Stimulated activated CD8-positive, alpha-beta memory T cell treated with anti-CD3 and anti-CD28 coated beads, Interleukin-7, amount 100 ng/mL, for 24 hours (primary cell): Measurements from ENCODE around the gene EDN3.
"Not testable (repeated sequence)": the region's sequence is repeated elsewhere in the genome, so short reads cannot be mapped to it uniquely, and the experiment has no call there.

ENCODE experiments used
- DNase-seq: peaks from one replicate; pipeline ENCODE4 v3.0.0-alpha.2; 2020; ENCODE audit warnings: low read depth

The EDN3 gene

GRCh38 chr20:59336540-59336939, 36.1 kb downstream of the EDN3 start:
- no peak for DNase-seq

- DNase-seq: not testable (repeated sequence)
Measured at GRCh38 chr20:59338444-59338843, 38.0 kb downstream of the EDN3 start.

GRCh38 chr20:59340201-59340885, 39.9 kb downstream of the EDN3 start:
- DNase-seq: no peak

GRCh38 chr20:59341285-59342022, 41.0 kb downstream of the EDN3 start:
- DNase-seq: not testable (repeated sequence)

- DNase-seq: no peak
Measured at GRCh38 chr20:59342023-59342957, 41.9 kb downstream of the EDN3 start.

- DNase-seq: no peak
Measured at GRCh38 chr20:59346061-59346460, 45.6 kb downstream of the EDN3 start.

GRCh38 chr20:59349277-59349676, 48.9 kb downstream of the EDN3 start:
- no peak for DNase-seq

- DNase-seq: no peak
Measured at GRCh38 chr20:59350330-59351156, 50.1 kb downstream of the EDN3 start.

GRCh38 chr20:59351157-59352040, 51.0 kb downstream of the EDN3 start:
- DNase-seq: no peak

- no peak for DNase-seq
Measured at GRCh38 chr20:59352541-59352940, 52.1 kb downstream of the EDN3 start.

- DNase-seq: no peak
Measured at GRCh38 chr20:59352990-59353389, 52.6 kb downstream of the EDN3 start.

- no peak for DNase-seq
Measured at GRCh38 chr20:59354460-59354859, 54.0 kb downstream of the EDN3 start.

GRCh38 chr20:59355242-59355641, 54.8 kb downstream of the EDN3 start:
- DNase-seq: no peak

- DNase-seq: no peak
Measured at GRCh38 chr20:59356662-59357165, 56.3 kb downstream of the EDN3 start.

GRCh38 chr20:59358793-59359192, 58.4 kb downstream of the EDN3 start:
- DNase-seq: not testable (repeated sequence)

- DNase-seq: no peak
Measured at GRCh38 chr20:59359906-59360725, 59.7 kb downstream of the EDN3 start.

- DNase-seq: no peak
Measured at GRCh38 chr20:59360934-59361333, 60.5 kb downstream of the EDN3 start.

- no peak for DNase-seq
Measured at GRCh38 chr20:59361411-59361810, 61.0 kb downstream of the EDN3 start.

- DNase-seq: no peak
Measured at GRCh38 chr20:59363101-59363500, 62.7 kb downstream of the EDN3 start.

GRCh38 chr20:59364611-59365010, 64.2 kb downstream of the EDN3 start:
- no peak for DNase-seq
